ENCODE measurements around the gene COTL1. TPM values are rescaled to one million over a fixed set of nuclear protein-coding genes. Genes with fewer than 3 reads are reported as not detected.

COTL1 gene
- total and polyA plus RNA-seq, 9 of the 15 experiments (the other 6 are each of a cell fraction or from before 2014, with no cell fraction given) = 27.7 to 185 (median 72.5) TPM

- TF ChIP-seq CREB1 (IDR thresholded peaks at IDR 0.05) (no peak), CREB1 (CRISPR knock-in tag; IDR thresholded peaks at IDR 0.05) (0 out of 2 replicates have a peak, but pooled peaks have one; percentile 9), TEAD1 (CRISPR knock-in tag; IDR thresholded peaks at IDR 0.05) (peak in 1 of 2 experiments; percentile 12; a peak in 2 of 4 replicates), LCOR (CRISPR knock-in tag; IDR thresholded peaks at IDR 0.05) (0 out of 2 replicates have a peak, but pooled peaks have one; percentile 4), ETV6 (IDR thresholded peaks at IDR 0.05; ENCODE audit: borderline replicate concordance in 1 of 2, low read depth in 2 of 2, low read length in 1 of 2) (peak in 1 of 2 experiments; percentile 31; a peak in 1 of 4 replicates), ETV6 (CRISPR knock-in tag; IDR thresholded peaks at IDR 0.05; ENCODE audit: borderline replicate concordance) (no peak), HOXB6 (CRISPR knock-in tag; IDR thresholded peaks at IDR 0.05; ENCODE audit: borderline replicate concordance) (no peak), BCOR (IDR thresholded peaks at IDR 0.05) (0 out of 2 replicates have a peak, but pooled peaks have one; percentile 5), CCAR2 (IDR thresholded peaks at IDR 0.05; ENCODE audit: low read depth, low read length) (no peak), SMC3 (conservative IDR thresholded peaks at IDR 0.05; ENCODE audit: insufficient read depth, low read depth, low read length) (no peak), TCFL5 (CRISPR knock-in tag; conservative IDR thresholded peaks at IDR 0.05) (no peak), ZNF76 (CRISPR knock-in tag; IDR thresholded peaks at IDR 0.05; ENCODE audit: borderline replicate concordance) (no peak), ZNF24 (IDR thresholded peaks at IDR 0.05) (peak; percentile 51; the same call in 1 of the 2 replicates), ZNF407 (IDR thresholded peaks at IDR 0.05; ENCODE audit: low read depth) (no peak), CTCFL (IDR thresholded peaks at IDR 0.05; ENCODE audit: borderline replicate concordance, insufficient read depth, low read depth, low read length, poor library complexity, severe bottlenecking) (no peak)
- TF ChIP-seq, protein P1, sequence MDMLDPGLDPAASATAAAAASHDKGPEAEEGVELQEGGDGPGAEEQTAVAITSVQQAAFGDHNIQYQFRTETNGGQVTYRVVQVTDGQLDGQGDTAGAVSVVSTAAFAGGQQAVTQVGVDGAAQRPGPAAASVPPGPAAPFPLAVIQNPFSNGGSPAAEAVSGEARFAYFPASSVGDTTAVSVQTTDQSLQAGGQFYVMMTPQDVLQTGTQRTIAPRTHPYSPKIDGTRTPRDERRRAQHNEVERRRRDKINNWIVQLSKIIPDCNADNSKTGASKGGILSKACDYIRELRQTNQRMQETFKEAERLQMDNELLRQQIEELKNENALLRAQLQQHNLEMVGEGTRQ (CRISPR knock-in tag; IDR thresholded peaks at IDR 0.05) = no peak
Observed at GRCh38 chr16:84617791-84618580, at the start of gene COTL1 (continued).

All from K562 (cell line).